H1 (cell line): ENCODE results near the gene PLXNA4. TPM values are rescaled to one million over a fixed set of nuclear protein-coding genes. Genes with fewer than 3 reads are reported as not detected.

Source experiments
- CTCF ChIA-PET: fragments of 300-600 bp; sonication (Branson Sonifier 250); formaldehyde crosslinking; loops from one replicate; lab custom pipeline; 2021; ENCODE audit not compliant: partially characterized antibody; lab: Charles Lee
- POLR2A ChIA-PET: fragments of 300-600 bp; sonication (Branson Sonifier 250); formaldehyde crosslinking; loops from one replicate; lab custom pipeline; 2021; ENCODE audit warnings: inconsistent platforms; ENCODE audit not compliant: partially characterized antibody; lab: Charles Lee
- DNase-seq, 2 experiments: peaks; one replicate each; pipeline versions ENCODE4 v3.0.0 to v3.0.0-alpha.2; 2010 to 2022; ENCODE audit warnings: low spot score in 2 of 2, low read depth in 1 of 2, mixed read lengths in 1 of 2
- FAIRE-seq: peaks from 2 replicates; lab custom pipeline; 2011; peaks lifted over from hg19 to GRCh38; lab: Jason Lieb, UNC
- H2AFZ ChIP-seq: 2 replicates; pipeline ENCODE4 v1.8.1; 2012; ENCODE audit warnings: low read length, inconsistent platforms
- H2AK5ac ChIP-seq: 2 replicates; pipeline ENCODE4 v1.6.1; 2013; ENCODE audit warnings: low read depth, low read length
- H2BK120ac ChIP-seq: replicated peaks from 2 replicates; pipeline ENCODE3; 2013; ENCODE audit warnings: low read depth, low read length, inconsistent platforms
- H2BK12ac ChIP-seq: 2 replicates; pipeline ENCODE4 v1.6.1; 2013; ENCODE audit warnings: low read depth, low read length
- H2BK15ac ChIP-seq: 2 replicates; pipeline ENCODE4 v1.6.1; 2013; ENCODE audit warnings: low read length
- H2BK20ac ChIP-seq: 2 replicates; pipeline ENCODE4 v1.6.1; 2013; ENCODE audit warnings: low read length
- H2BK5ac ChIP-seq: 2 replicates; pipeline ENCODE4 v1.6.1; 2013; ENCODE audit warnings: low read depth, low read length
- H3K14ac ChIP-seq: 2 replicates; pipeline ENCODE4 v1.6.1; 2013; ENCODE audit warnings: inconsistent platforms; ENCODE audit not compliant: insufficient read length
- H3K18ac ChIP-seq: 2 replicates; pipeline ENCODE4 v1.6.1; 2013; ENCODE audit warnings: low read length; ENCODE audit errors: extremely low read depth
- H3K23ac ChIP-seq: 2 replicates; pipeline ENCODE4 v1.6.1; 2013; ENCODE audit warnings: inconsistent platforms; ENCODE audit not compliant: insufficient read length
- H3K23me2 ChIP-seq: 2 replicates; pipeline ENCODE4 v1.6.1; 2013; ENCODE audit warnings: low read depth, low read length
- H3K27ac ChIP-seq: 2 replicates; pipeline ENCODE4 v1.6.1; 2011; ENCODE audit warnings: low read depth, low read length, inconsistent platforms
- H3K27me3 ChIP-seq, 4 experiments: replicated peaks in 1 of 4; 1 replicate in 1 of 4; 2 replicates in 3 of 4; pipeline versions ENCODE4 v1.6.1 to v1.8.1; 2011 to 2013; ENCODE audit warnings: low read length in 3 of 4, mild to moderate bottlenecking in 3 of 4, inconsistent platforms in 2 of 4, mixed read lengths in 2 of 4, moderate library complexity in 1 of 4; ENCODE audit not compliant: control insufficient read depth in 3 of 4, insufficient read depth in 3 of 4; ENCODE audit errors: extremely low read depth in 1 of 4
- H3K36me3 ChIP-seq, 4 experiments: 2 replicates each; pipeline versions ENCODE4 v1.6.1 to v1.8.1; 2011 to 2013; ENCODE audit warnings: mild to moderate bottlenecking in 4 of 4, low read length in 3 of 4, moderate library complexity in 2 of 4, control low read depth in 1 of 4, inconsistent platforms in 1 of 4; ENCODE audit not compliant: insufficient read depth in 4 of 4, control insufficient read depth in 2 of 4
- H3K4ac ChIP-seq: replicated peaks from 2 replicates; pipeline ENCODE3; 2013; ENCODE audit warnings: low read length, low read depth, mixed read lengths, inconsistent platforms; ENCODE audit not compliant: insufficient read length
- H3K4me1 ChIP-seq, 4 experiments: replicated peaks in 1 of 4; 1 replicate in 1 of 4; 2 replicates in 3 of 4; pipeline versions ENCODE4 v1.6.1 to v1.8.1; 2011 to 2013; ENCODE audit warnings: low read length in 3 of 4, inconsistent platforms in 2 of 4, mixed read lengths in 1 of 4; ENCODE audit not compliant: insufficient read depth in 4 of 4, control insufficient read depth in 3 of 4
- H3K4me2 ChIP-seq, 2 experiments: 2 replicates each; pipeline versions ENCODE4 v1.6.1 to v1.8.1; 2011 to 2013; ENCODE audit warnings: low read depth in 2 of 2, low read length in 2 of 2, control low read depth in 1 of 2, inconsistent platforms in 1 of 2, mild to moderate bottlenecking in 1 of 2; ENCODE audit not compliant: insufficient read depth in 1 of 2
- H3K4me3 ChIP-seq, 4 experiments: fragments of 200-600, 300-600 bp in 1 of 4; sonication (generic), shearing (Covaris generic), sonication (Bioruptor Twin) in 1 of 4; 2 replicates each; pipeline versions ENCODE4 v1.5.1 to v1.8.1; 2011 to 2016; ENCODE audit warnings: low read length in 4 of 4, low read depth in 3 of 4, control low read depth in 2 of 4, inconsistent platforms in 2 of 4, mild to moderate bottlenecking in 2 of 4, mixed read lengths in 1 of 4, moderate library complexity in 1 of 4; ENCODE audit not compliant: insufficient read depth in 2 of 4; ENCODE audit errors: extremely low read depth in 1 of 4
- H3K56ac ChIP-seq: replicated peaks from 2 replicates; pipeline ENCODE3; 2013; ENCODE audit warnings: low read depth, mild to moderate bottlenecking, mixed read lengths, low read length, inconsistent platforms; ENCODE audit not compliant: insufficient read length
- H3K79me1 ChIP-seq: 2 replicates; pipeline ENCODE4 v1.6.1; 2013; ENCODE audit warnings: low read depth, low read length, control low read depth
- H3K79me2 ChIP-seq, 2 experiments: 2 replicates each; pipeline versions ENCODE4 v1.6.1 to v1.8.1; 2012 to 2013; ENCODE audit warnings: low read length in 2 of 2, mild to moderate bottlenecking in 2 of 2, inconsistent platforms in 1 of 2; ENCODE audit not compliant: insufficient read depth in 2 of 2, control insufficient read depth in 1 of 2
- H3K9ac ChIP-seq, 4 experiments: replicated peaks in 1 of 4; 1 replicate in 1 of 4; 2 replicates in 3 of 4; pipeline versions ENCODE4 v1.6.1 to v1.8.1; 2011 to 2013; ENCODE audit warnings: low read depth in 3 of 4, low read length in 3 of 4, control low read depth in 2 of 4, mild to moderate bottlenecking in 2 of 4, moderate library complexity in 2 of 4, inconsistent platforms in 1 of 4; ENCODE audit errors: extremely low read depth in 1 of 4
- H3K9me3 ChIP-seq, 2 experiments: 2 replicates each; pipeline versions ENCODE4 v1.6.1 to v1.8.1; 2012 to 2013; ENCODE audit warnings: mild to moderate bottlenecking in 2 of 2, moderate library complexity in 2 of 2, control low read depth in 1 of 2, inconsistent platforms in 1 of 2, low read depth in 1 of 2, low read length in 1 of 2, mixed read lengths in 1 of 2; ENCODE audit not compliant: insufficient read depth in 2 of 2
- H4K20me1 ChIP-seq, 2 experiments: replicated peaks in 1 of 2; 2 replicates each; pipeline versions ENCODE3 to v1.8.1; 2011 to 2013; ENCODE audit warnings: inconsistent platforms in 2 of 2, low read length in 2 of 2, mild to moderate bottlenecking in 1 of 2; ENCODE audit not compliant: insufficient read depth in 2 of 2, control insufficient read depth in 1 of 2
- H4K5ac ChIP-seq: 2 replicates; pipeline ENCODE4 v1.6.1; 2013; ENCODE audit warnings: low read length, low read depth, mixed read lengths, inconsistent platforms; ENCODE audit not compliant: insufficient read length
- H4K8ac ChIP-seq: 2 replicates; pipeline ENCODE4 v1.8.0; 2013; ENCODE audit warnings: mild to moderate bottlenecking, moderate library complexity, low read length, inconsistent platforms; ENCODE audit not compliant: insufficient read depth; ENCODE audit errors: extremely low read depth
- H4K91ac ChIP-seq: replicated peaks from 2 replicates; pipeline ENCODE3; 2013; ENCODE audit warnings: low read length, mixed read lengths, inconsistent platforms; ENCODE audit not compliant: insufficient read length
- ASH2L ChIP-seq: fragments of 200-600, 300-600 bp; sonication (generic); IDR thresholded peaks from one replicate; pipeline ENCODE4 v1.7.1; 2017; ENCODE audit warnings: low read length
- ATF3 ChIP-seq: IDR thresholded peaks from 2 replicates; pipeline ENCODE4 v1.6.1; 2011; ENCODE audit warnings: low read depth, mild to moderate bottlenecking, low read length; ENCODE audit not compliant: insufficient read depth
- CTCF ChIP-seq, 3 experiments: IDR thresholded peaks; 1 replicate in 2 of 3; 2 replicates in 1 of 3; pipeline versions ENCODE4 v1.5.1 to v1.6.1; 2011; ENCODE audit warnings: low read length in 3 of 3, mild to moderate bottlenecking in 3 of 3, inconsistent platforms in 2 of 3, low read depth in 1 of 3, moderate library complexity in 1 of 3; ENCODE audit not compliant: insufficient read depth in 1 of 3; ENCODE audit errors: control extremely low read depth in 1 of 3
- GABPA ChIP-seq: IDR thresholded peaks from 2 replicates; pipeline ENCODE4 v1.6.1; 2011; ENCODE audit warnings: mild to moderate bottlenecking, low read length, moderate library complexity, borderline replicate concordance; ENCODE audit not compliant: insufficient read depth
- JUN ChIP-seq: IDR thresholded peaks from 2 replicates; pipeline ENCODE4 v1.6.1; 2011; ENCODE audit warnings: low read depth, mild to moderate bottlenecking, improper control_type of control experiment, low read length
- KDM5A ChIP-seq: fragments of 200-600 bp; IDR thresholded peaks from 2 replicates; pipeline ENCODE4 v1.7.1; 2012; ENCODE audit warnings: mild to moderate bottlenecking, low read length, inconsistent platforms, mixed read lengths
- MAFK ChIP-seq: IDR thresholded peaks from 2 replicates; pipeline ENCODE4 v1.6.1; 2012; ENCODE audit warnings: low read depth, mild to moderate bottlenecking, improper control_type of control experiment, low read length
- NANOG ChIP-seq: IDR thresholded peaks from 2 replicates; pipeline ENCODE4 v1.6.1; 2011; ENCODE audit warnings: low read length, low read depth, mild to moderate bottlenecking, inconsistent platforms; ENCODE audit not compliant: insufficient read depth, poor library complexity, severe bottlenecking
- SIX5 ChIP-seq: IDR thresholded peaks from 2 replicates; pipeline ENCODE4 v1.6.1; 2011; ENCODE audit warnings: mild to moderate bottlenecking, low read depth, low read length
- YY1 ChIP-seq: IDR thresholded peaks from 2 replicates; pipeline ENCODE4 v1.6.1; 2011; ENCODE audit warnings: low read depth, mild to moderate bottlenecking, low read length
- WGBS, 2 experiments: shearing (Covaris generic) in 1 of 2; methylation state at CpG; one replicate each; pipeline versions ENCODE4 v1.1.6 to v1.1.7; 2013 to 2015; ENCODE audit warnings: low lambda C conversion rate in 2 of 2, mixed read lengths in 2 of 2, inconsistent platforms in 1 of 2, low coverage in 1 of 2, missing lambda C conversion rate in 1 of 2; ENCODE audit not compliant: insufficient replicate concordance in 2 of 2, insufficient coverage in 1 of 2, insufficient read length in 1 of 2; ENCODE audit errors: extremely low coverage in 1 of 2, missing lambda C conversion rate in 1 of 2; 5-methylcytosine and 5-hydroxymethylcytosine counted together
- polyA plus RNA-seq, 7 experiments: library from polyadenylated mRNA; depleted of rRNA in 3 of 7; stranded (reverse) in 5 of 7; unstranded in 2 of 7; fragments of >200 nt in 5 of 7; fragments of 200-250 nt in 2 of 7; gene quantifications; 1 replicate in 5 of 7; 2 replicates in 1 of 7; 4 replicates in 1 of 7; pipeline versions ENCODE4 v1.2.1 to v1.2.3, GENCODE V29; 2011 to 2013; ENCODE audit warnings: missing spikeins in 2 of 7, mixed read lengths in 2 of 7
- total RNA-seq: library from RNA; stranded (reverse); fragmentation: NEBNext Ultra II Directional; extraction: Animal tissue kit (Norgen Biotek cat#: 25700); gene quantifications from 2 replicates; pipeline ENCODE4 v1.2.1, GENCODE V29; 2021

The PLXNA4 gene
- total and polyA plus RNA-seq, 2 of the 8 experiments (the other 6 are each of a cell fraction or from before 2014, with no cell fraction given), result 0.76 to 0.79 TPM

GRCh38 chr7:132545756-132546155, 30.5 kb downstream of the PLXNA4 start:
- no peak overlapping the region for H4K5ac ChIP-seq
- H2BK12ac ChIP-seq, result peak overlapping the region; percentile 45; the same call in 1 of the 2 replicates
- no peak for DNase-seq
- H3K4me3 ChIP-seq, result no peak overlapping the region
- no peak overlapping the region for H3K9ac ChIP-seq
- H3K23ac ChIP-seq, result no peak overlapping the region
- FAIRE-seq, result no peak
- H3K56ac ChIP-seq, result no peak overlapping the region
- peak overlapping the region; percentile 95; the same call in 1 of the 2 replicates for H2BK20ac ChIP-seq
- peak overlapping the region; percentile 41; the same call in 1 of the 2 replicates for H3K18ac ChIP-seq
- peaks cover 3% of the 10 kb centered on the region in 2 experiments; a peak in 3 of 4 replicates for H3K9me3 ChIP-seq
- POLR2A ChIA-PET, result no interaction called here
- no peaks in the 10 kb centered on the region for H3K23me2 ChIP-seq
- CTCF ChIA-PET, result interaction anchor here (1.2 to 2.0 kb wide), 2 partner anchors 11 to 12 kb away, joined by 3 to 5 read pairs; no protein-coding TSS in a partner anchor
- H3K4ac ChIP-seq, result no peak overlapping the region
- no peak overlapping the region for H4K8ac ChIP-seq
- peaks cover 6 to 12% (median 9%) of the 10 kb centered on the region in 4 experiments; a peak in 6 of 7 replicates for H3K4me1 ChIP-seq
- H2BK15ac ChIP-seq, result 0 out of 2 replicates have a peak overlapping the region, but pooled peaks have one; percentile 63
- H2AFZ ChIP-seq, result no peak overlapping the region
- H3K4me2 ChIP-seq, result peak overlapping the region in 1 of 2 experiments; percentile 42; a peak in 1 of 4 replicates
- H3K79me2 ChIP-seq, result no peaks in the 10 kb centered on the region
- 88% methylated on average over 1 of the region's 1 CpG; no CpG with 5 or more reads in 1 of the 2 experiments for WGBS, 2 experiments
- H2BK5ac ChIP-seq, result peak overlapping the region; percentile 72; the same call in 1 of the 2 replicates
- no peaks in the 10 kb centered on the region for H4K20me1 ChIP-seq
- no peak overlapping the region for H4K91ac ChIP-seq
- H3K36me3 ChIP-seq, result no peaks in the 10 kb centered on the region
- H2BK120ac ChIP-seq, result no peak overlapping the region
- no peak overlapping the region for H3K14ac ChIP-seq
- H2AK5ac ChIP-seq, result no peak overlapping the region
- no peaks in the 10 kb centered on the region for H3K79me1 ChIP-seq
- no peak overlapping the region for H3K27ac ChIP-seq
- H3K27me3 ChIP-seq, result peaks cover 0 to 8% (median 2%) of the 10 kb centered on the region in 4 experiments; a peak in 3 of 7 replicates
- TF ChIP-seq CTCF (IDR thresholded peaks at IDR 0.05; ENCODE audit: control extremely low read depth in 1 of 3, insufficient read depth in 1 of 3, low read depth in 1 of 3, low read length in 3 of 3) (no peak), KDM5A (no peak), ATF3 (no peak), GABPA (no peak), NANOG (no peak), JUN (no peak), MAFK (no peak), YY1 (no peak), SIX5 (no peak), ASH2L (no peak)
